ENCODE data around the gene ZDHHC14. TPM values are rescaled to one million over a fixed set of nuclear protein-coding genes. Genes with fewer than 3 reads are reported as not detected.
A peak's percentile ranks its signal among the peaks of the same experiment; 100 is the strongest.
"Not testable (repeated sequence)": the region's sequence is repeated elsewhere in the genome, so short reads cannot be mapped to it uniquely, and the experiment has no call there.

ZDHHC14 gene
- 1 to 10 TPM; 4.6 to 8.5 (median 5.5) TPM for polyA plus RNA-seq (ENCODE audit: insufficient read length in 10 of 10)
- long read RNA-seq, donor 1 = 0 reads
- long read RNA-seq, donor 2 = 0 reads
- long read RNA-seq, donor 3 = 0 reads
- long read RNA-seq, donor 4 = 0 reads
- long read RNA-seq, donor 5 = 0 reads
- long read RNA-seq, donor 6 = 0 reads
- long read RNA-seq, donor 7 = 0 reads
- long read RNA-seq, donor 8, partial matches to known transcripts = 0 of 1 reads
- long read RNA-seq, donor 8, other reads (novel, unspliced or antisense) = 0 of 1 reads
- long read RNA-seq, donor 9 = 0 reads

DNA sequence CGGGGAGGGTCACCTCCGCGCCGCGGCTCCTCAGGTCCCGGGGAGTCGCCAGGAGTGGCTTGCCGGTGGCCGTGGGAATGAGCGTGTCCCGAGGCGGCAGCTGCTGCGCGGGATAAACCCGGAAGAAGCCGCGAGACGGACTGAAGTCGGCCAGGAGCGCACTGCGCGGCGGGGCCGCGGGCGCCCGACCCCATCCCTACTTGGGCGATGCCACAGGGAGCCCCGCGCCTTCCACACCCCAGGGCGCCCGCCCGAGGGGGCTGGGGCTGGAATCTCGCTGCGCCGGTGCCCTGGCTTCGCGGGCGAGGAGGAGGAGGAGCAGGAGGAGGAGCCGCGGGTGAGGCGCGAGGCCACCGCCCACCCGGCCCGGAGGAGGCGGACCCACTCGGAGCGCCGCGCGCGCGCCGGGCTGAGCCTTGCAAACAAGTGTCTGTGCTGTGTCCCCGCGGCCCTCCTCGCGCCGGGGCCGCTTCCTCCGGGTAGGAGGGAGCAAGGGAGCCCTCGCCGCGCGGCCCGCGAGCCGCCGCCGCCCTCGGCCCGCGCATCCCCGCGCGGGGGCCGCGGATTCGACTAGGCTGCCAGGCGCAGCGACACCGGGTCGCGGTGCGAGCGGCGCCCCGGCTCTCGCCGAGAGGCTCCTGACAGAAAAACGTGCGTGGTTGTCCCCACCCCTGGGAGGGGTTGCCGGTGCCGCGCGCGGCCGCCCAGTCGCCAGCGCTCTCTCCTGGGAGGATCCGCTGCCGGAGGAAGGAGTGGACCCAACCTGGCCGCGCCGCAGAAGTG, at the start of gene ZDHHC14:
Gene ZDHHC14 (plus strand): TSS at position 412 of the 783 bp plus-strand sequence.
- DNase-seq = peak; percentile 78 to 96 (median 92)

DNA sequence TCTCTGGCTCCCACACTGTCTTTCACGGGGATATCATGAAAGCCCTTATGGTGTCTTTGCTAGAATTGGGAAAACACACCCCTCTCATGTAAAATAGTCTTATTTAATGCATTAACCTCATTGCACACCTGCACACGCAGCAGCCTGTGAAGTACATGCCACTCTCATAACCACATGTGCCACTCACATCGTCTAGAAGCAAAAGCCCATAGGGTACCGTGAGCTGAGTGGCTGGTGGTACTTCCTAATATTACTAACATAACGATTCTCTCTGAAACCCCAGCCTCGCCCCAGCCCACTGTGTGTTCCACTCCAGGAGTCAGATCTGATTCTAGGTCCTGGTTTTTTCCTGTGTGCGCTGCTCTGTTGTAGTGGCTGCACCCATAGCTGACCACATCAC, 48.2 kb upstream of the ZDHHC14 start:
- DNase-seq = no peak

DNA sequence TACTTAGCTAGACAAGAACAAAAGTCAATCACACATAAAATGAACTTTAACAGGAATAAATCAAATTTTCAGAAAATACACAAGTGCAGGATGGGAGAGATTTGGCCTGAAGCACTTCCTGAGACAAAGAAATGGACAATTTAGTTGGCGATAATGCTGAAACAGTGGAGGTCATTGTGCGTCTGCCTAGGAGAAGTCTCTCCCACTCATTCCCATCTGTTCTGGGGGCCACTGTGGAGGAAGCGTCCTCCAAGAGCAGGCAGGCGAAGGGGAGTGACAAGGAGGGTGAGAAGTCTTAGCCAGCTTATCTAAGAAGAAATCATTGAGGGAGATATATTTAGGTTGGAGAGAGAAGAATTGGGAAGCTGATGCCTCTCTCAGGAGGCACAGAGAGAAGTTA, 47.5 kb upstream of the ZDHHC14 start:
- no peak for DNase-seq

DNA sequence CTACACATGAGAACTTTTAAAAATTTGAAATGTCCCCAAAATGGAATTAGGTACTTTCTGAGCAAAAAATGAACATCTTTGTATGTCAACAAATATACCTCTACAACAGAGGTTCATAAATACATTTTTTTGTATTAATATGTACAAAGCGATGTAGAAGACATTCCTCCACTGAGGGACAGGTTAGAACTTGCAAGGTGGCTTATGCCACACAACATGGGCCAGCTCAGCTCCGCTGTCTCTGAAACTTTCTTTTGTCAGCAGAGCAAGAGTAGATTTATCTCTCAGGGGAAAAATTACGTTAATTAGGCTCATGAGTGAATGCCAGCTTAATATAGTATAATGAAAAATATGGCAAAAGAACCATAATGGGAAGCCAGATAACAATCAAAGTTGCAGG, 47.0 kb upstream of the ZDHHC14 start:
- no peak for DNase-seq

DNA sequence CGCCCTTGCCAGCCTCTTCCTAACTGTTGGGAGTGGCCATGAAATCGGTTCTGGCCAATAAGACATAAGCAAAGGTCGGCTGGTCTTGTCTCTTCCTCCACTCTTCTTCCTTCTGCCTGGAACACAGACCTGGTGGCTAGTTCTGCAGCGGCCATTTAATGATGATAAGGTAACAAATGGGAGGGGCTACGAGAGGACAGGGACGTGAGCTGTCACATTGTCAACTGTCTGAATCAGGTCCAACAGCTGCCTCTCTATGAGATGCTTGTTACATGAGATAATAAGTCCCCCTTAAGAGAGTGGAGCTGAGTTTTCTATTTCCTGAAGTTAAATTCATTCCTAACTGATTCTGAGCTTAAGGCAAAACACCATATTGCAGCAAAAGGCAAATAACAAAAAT, 45.2 kb upstream of the ZDHHC14 start:
- peak in 1 of 3 donors; percentile 12 for DNase-seq

DNA sequence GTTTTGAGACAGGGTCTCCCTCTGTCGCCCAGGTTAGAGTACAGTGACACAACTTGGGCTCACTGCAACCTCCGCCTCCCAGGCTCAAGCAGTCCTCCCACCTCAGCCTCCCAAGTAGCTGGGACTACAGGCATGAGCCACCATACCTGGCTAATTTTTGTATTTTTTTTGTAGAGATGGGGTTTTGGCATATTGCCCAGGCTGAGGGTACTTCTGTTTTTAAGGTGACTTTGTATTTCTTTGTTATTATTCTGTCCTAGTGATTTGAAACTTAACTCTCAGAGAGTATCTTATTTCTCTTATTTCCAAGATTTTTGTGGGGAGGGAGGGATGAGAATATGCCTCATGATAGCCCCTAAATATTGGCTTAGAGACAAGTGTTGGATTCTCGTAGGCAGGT, 43.7 kb upstream of the ZDHHC14 start:
- DNase-seq = not testable (repeated sequence)

DNA sequence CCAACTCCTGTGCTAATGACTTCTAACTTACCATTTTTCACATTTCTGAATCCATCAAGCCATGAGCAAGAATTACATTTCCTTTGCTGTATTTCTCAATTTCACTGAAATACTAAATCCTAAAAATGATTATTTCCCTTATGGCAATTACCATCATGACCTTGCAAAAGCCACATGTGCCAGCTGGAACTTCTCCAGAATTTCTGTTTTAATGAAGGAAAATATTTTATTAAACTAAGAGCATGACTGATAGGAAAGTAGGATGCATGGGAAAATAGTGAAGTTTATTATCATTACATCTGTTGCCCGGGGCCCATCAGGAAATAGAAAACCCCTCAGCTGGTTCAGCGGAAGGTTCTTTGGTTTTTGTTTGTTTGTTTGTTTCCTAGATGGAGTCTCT, 43.2 kb upstream of the ZDHHC14 start:
- no peak for DNase-seq

DNA sequence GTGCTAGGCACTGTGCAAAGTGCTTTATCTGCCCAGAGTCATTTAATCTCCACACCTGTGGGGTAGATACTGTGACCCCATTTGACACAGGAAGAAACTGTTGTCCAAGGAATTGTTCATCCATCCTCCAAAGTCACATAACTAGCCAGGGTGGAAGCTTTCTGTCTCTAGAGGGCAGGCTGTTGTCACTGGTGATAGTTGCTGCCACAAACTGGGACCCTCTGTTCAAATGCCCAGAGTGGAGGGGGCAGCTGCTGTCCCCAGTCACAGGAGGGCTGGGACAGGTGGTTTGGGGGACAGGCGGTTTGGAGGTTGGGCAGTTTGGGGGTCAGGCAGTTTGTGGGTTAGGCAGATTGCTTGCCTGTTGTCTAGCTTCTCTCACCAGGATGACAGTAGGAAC, 41.6 kb upstream of the ZDHHC14 start:
- no peak for DNase-seq

DNA sequence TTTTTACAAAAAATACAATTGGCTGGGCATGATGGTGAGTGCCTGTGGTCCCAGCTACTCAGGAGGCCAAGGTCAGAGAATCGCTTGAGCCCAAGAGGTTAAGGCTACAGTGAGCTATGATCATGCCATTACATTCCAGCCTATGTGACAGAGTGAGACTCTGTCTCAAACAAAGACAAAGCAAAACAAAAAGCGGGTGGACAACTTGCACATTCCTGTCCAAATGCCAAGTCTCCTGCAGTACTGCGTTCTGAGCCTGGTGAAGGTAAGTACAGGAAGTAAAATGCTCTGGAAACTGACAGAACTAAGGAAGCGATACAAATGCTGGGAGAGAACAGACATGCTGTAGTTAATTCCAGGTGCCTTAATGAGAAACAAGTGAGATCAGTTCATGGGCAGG, 37.3 kb upstream of the ZDHHC14 start:
- no peak for DNase-seq

DNA sequence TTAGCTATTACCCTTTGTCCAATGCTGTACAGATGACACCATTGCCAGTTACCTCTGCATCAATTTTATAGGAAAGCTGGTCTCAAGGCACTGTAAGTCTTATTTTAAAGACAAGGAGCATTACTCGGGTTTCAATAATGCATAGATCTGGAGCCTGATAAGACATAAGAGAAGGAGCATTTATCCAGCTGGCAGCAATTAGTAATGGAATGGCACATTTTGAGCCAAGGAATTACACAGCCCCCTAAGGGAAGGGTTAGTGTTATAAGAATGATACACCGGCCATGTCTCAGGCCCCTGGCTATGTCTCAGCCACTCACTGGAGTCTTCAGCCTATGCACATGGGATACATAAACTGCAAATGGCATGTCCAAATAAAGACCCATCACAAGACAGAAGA, 34.6 kb upstream of the ZDHHC14 start:
- no peak for DNase-seq

DNA sequence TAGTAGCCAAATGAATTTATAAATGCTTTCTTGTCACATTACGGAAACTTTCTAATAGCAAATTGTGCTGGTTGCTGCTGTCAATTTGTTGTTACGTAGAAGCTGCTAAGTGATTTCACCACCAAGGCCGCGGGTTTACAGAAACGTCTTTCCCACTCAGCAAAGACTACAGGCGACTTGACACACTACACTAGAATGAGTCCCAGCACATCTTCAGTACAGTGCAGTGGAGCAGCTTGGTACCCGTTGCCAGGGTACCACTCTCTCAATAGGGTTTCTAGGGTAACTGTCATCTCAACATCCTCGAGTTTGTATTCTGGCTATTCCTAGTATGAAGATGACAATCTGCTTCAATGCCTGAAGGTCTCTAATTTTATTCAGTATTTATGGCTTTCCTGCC, 22.7 kb upstream of the ZDHHC14 start:
- no peak for DNase-seq

DNA sequence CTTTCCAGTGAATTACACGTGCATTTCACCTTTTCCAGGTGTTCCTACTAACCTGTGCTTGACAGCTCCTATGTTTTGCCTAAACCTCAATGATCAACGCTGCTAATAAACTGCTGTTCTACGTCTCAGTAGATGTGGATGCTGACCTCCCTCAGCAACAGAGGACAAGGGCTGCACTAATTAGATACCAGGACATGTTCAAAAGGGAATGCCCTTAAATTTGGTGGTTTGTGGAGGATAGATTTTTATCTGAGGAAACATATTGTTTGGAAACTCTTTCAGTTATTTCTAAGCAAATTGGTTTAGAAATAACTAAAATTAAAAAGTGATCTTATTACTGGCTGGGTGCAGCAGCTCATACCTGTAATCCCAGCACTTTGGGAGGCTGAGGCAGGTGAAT, 19.1 kb upstream of the ZDHHC14 start:
- DNase-seq = no peak

DNA sequence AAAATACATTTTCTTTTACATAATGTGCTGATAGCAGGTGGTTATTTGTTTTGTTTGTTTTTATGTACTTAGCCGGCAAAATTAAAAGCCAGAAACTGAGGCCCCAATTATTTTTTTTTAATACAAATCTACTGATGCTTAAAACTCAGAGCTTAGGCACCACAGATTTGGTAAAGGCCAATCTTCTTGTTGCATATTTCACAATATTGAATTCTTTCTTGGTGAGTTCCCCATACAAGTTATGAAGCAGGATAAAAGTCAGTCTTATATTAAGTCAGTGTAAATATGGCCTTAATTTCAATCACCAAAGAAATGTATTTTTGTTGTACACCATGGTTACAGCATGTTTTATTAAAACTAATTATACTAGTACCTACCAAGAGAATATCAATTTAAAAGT, 16.3 kb upstream of the ZDHHC14 start:
- DNase-seq = no peak

DNA sequence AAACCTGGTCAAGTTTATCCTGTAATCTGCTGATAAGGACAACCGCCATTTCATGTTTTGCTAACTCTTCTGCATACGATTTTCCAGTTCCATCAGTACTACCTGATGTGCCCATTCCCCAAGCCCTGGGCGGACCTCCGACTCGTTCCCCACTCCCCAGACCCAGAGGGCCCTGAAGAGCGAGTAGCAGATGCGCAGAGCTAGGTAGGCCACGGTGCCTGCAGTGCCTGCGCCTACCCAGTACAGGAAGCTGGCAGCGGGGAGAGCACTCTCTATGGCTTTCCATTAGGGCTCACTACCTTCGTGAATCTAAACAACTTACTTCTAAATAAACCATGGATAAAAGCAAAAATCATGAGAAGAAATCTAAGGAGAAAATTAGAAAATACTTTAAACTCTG, 14.3 kb upstream of the ZDHHC14 start:
- no peak for DNase-seq

DNA sequence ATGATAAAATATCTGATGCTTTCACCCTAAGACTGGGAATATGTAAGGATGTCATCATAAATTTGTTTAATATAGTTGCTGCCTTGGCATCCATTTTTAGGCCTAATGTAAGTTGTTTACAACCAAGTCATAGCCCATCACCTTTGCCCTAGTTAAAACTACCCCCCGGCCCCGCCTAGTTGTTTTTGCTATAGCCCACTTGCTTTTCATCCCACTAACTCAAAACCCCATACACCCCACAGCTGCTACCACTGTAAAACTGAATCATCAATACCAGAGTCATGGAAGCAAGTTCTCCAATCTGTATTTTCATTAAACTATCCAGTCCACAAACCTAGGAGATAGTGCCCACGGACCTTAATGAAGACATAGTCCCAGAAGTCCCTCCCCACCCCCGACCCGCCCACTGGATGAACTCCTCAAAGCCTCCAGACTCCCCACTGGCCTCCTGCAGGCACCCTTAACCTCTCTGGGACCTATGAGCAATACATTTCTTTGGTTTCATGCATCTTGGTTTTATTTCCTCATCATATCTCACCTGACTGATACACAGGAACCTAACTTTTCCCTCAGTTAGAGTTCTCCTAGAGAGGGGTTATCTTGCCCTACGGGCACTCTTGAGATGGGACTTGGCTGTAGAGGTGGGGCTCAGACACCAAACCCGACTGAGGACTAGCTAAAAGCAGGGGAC, 12.5 kb upstream of the ZDHHC14 start:
- no peak for DNase-seq

DNA sequence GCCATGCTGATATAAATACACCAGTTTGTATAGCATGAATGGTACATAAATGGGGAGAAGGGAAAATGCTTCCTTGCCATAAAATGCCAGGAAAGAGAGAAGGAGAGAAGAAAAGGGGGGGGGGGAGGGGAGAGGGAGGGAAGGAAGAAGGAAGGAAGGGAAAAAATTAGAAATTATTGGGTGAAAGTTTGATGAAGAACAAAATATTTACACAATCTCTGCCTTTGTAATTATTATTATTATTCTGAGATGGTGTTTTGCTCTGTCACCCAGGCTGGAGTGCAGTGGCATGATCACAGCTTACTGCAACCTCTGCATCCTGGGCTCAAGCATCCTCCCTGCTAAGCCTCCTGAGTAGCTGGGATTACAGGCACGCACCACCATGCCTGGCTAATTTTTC, 10.2 kb upstream of the ZDHHC14 start:
- no peak for DNase-seq

DNA sequence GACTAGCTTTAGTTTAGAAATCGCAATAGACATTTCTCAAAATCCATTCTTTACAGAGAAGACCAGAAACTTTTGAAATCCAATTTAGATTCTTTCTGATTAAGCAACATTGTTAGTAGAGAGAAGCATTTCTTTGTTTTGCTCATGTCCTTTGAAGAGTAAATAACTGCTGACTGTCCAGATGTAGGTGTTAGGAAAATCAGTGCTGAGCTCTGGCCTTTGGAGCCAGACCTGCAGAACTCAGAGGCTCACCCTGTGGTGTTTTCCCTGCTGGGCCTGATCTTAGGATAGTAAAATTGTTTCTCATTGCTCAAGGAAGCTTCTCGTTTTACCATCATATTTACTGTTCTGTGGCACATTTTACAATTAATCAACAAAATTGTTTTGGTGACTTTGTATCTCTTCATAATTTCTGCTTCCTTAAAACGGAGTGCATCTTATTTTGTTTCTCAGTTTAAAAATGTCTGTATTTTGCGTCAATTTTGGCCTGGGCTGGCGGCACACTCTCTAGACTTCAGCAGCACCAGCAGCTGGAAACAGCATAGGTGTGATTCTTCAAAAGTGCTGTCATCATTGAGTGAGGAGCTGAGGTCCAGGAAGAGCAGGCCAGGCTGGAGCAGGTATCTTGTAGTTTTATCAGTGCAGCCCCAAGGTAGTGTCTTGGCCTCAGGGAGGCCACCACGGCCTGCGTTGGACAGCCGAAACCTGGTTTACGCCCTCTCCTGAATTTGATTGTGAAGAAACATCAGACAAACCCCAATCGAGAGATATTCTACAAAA, 8.3 kb upstream of the ZDHHC14 start:
- no peak for DNase-seq

DNA sequence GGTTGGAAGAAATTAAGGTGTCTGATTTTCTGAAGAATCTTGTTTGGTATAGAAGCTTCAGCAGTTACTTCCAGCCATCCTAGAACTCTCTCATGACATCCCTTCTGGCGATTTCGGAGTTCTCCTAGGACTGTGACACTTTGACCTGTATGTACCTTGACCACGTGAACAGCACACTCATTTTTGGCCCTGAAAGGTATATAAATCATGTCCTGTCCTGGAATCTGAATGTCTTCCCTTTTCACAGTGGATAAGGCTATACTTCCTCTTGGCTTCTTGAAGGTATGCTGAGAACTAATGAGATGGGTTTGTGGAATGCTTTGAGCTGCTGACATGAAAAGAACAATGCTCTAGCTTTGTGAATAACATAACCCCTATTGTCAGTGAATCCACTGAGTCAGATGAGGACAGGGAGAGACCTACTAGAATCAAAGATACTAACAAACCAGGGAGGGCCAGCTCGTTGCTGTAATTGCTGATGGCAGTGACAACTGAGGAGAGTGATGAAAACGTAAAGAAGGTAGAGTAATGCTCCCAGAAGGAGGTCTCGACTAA, 6.0 kb upstream of the ZDHHC14 start:
- DNase-seq = no peak

DNA sequence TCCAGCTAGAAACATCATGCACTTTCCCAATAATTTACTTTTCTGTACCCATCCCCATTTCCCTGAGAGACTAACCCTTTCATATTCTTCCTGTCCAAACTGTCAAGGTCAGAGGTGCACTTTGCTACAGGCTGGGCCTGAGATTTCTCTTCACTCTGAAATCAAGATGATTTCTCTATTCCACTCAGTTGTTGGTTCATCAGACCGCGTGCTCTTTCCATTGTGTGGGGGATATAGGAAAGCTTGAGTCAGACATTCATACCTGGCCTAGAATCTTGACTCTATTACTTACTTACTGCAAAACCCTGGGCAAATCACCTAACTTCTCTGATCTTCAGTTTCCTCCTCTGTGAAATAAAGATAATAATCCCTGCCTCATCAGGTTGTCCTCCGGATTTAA, 4.7 kb upstream of the ZDHHC14 start:
- no peak for DNase-seq

DNA sequence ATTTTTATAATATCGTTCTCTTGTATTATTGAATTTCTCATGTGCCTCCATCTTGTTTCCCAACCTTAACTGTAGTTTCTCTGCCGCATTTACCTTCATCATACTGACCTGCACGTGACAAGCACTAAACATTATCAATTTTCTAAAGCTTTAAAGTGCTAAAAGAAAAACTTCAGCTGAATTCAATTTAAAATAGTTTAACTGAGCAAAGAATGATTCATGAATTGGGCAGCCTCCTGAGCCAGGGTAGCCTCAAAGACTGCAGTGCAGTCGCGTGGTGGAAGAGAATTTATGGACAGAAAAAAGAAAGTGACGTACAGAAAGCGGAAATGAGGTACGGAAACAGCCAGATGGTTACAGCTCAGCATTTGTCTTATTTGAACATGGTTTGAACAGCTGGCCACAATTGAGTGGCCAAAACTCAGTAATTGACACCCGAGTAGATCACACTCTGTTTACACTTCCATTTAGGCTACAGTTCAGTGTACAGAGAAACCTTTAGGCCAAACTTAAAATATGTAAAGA, 4.2 kb upstream of the ZDHHC14 start:
- DNase-seq = no peak

DNA sequence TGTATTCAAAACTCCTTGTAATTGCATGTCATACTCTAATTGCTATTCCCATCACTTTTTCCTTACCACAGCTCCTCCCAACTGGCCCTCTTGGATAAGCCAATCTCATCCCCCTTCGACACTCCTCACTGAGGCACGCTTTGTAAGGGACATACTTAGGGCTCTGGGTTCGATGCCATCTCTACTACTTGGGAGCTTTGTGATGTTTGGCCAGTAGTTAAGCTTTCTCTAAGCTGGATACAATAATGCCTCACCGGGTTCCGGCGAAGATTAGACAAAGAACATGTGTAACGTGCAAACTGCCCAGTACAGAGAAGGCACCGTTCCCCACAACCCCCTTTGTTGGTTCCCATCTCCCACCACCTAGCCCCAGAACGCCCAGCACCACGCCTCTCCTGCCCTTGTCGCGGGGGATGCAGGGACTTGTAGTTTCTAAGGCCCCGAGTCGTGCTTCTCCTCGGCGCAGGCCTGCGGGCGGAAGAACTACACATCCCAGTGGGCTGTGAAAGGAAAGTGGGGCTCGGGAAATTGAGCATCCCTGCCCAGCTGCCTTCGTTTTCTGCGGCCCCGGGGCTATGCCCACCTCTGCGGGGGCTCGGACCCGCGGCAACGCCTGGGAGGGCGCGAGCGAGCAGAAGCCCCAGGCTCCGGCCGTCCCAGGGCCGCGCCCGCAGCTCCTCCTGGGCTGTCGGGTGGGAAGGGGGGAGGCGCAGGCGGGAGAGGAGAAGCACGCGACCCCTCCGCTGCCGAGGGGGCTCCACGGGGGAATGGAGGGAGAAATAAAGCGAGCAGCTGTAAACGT, 1.1 kb upstream of the ZDHHC14 start:
- peak; percentile 89 to 96 (median 91) for DNase-seq
